K562 (cell line): ENCODE measurements around the gene SLC12A4. TPM values are rescaled to one million over a fixed set of nuclear protein-coding genes. Genes with fewer than 3 reads are reported as not detected.

Experiments used
- ATAC-seq: fragments of 200-7000 bp; cut with Tn5 transposase; 3 replicates; pipeline ENCODE4 v1.9.1; 2020; ENCODE audit warnings: moderate library complexity
- BruUV-seq: library from RNA; stranded (reverse); fragments of 400-500 nt; replicated peaks from 2 replicates; lab custom pipeline; 2021; lab: Mats Ljungman, UMichigan
- CTCF ChIA-PET: fragments of 300-600 bp; formaldehyde crosslinking; extraction: SDS; loops from one replicate; lab custom pipeline; 2021; ENCODE audit warnings: low intra/inter-chr PET ratio; lab: Yijun Ruan, JAX
- POLR2A ChIA-PET: fragments of 300-600, 350-650 bp; sonication (Branson Sonifier 250); formaldehyde crosslinking; extraction: SDS; loops from one replicate; lab custom pipeline; 2021; ENCODE audit warnings: antibody characterized with exemption, inconsistent platforms; lab: Yijun Ruan, JAX
- DNase-seq, 4 experiments: peaks; one replicate each; pipeline versions ENCODE4 v3.0.0 to v3.0.0-alpha.2; 2011 to 2018; ENCODE audit warnings: low spot score in 3 of 4, mixed read lengths in 3 of 4; ENCODE audit errors: extremely low read depth in 1 of 4
- FAIRE-seq: peaks from 2 replicates; lab custom pipeline; 2011; peaks lifted over from hg19 to GRCh38; lab: Jason Lieb, UNC
- H2AFZ ChIP-seq: 2 replicates; pipeline ENCODE4 v1.6.0; 2011; ENCODE audit warnings: low read depth, low read length, control low read depth, inconsistent platforms
- H3K27ac ChIP-seq: fragments of 200-600 bp; 3 replicates; pipeline ENCODE4 v1.8.0; 2011; ENCODE audit warnings: low read depth, mild to moderate bottlenecking, control low read depth, inconsistent platforms, low read length, moderate library complexity, mixed read lengths; ENCODE audit errors: extremely low read depth
- H3K27me3 ChIP-seq, 2 experiments: fragments of 300-600 bp in 1 of 2; 2 replicates in 1 of 2; 3 replicates in 1 of 2; pipeline versions ENCODE4 v1.6.0 to v1.8.0; 2011; ENCODE audit warnings: inconsistent platforms in 2 of 2, low read length in 2 of 2, mild to moderate bottlenecking in 1 of 2, mixed read lengths in 1 of 2, moderate library complexity in 1 of 2; ENCODE audit not compliant: control insufficient read depth in 2 of 2, insufficient read depth in 2 of 2
- H3K36me3 ChIP-seq: fragments of 300-600 bp; 3 replicates; pipeline ENCODE4 v1.8.0; 2011; ENCODE audit warnings: mild to moderate bottlenecking, low read length, inconsistent platforms; ENCODE audit not compliant: control insufficient read depth, insufficient read depth
- H3K4me1 ChIP-seq, 2 experiments: fragments of 200-600 bp in 1 of 2; replicated peaks in 1 of 2; 2 replicates in 1 of 2; 3 replicates in 1 of 2; pipeline versions ENCODE4 v1.5.1 to v1.8.0; 2011; ENCODE audit warnings: inconsistent platforms in 2 of 2, low read length in 2 of 2, mild to moderate bottlenecking in 1 of 2, mixed read lengths in 1 of 2, moderate library complexity in 1 of 2; ENCODE audit not compliant: control insufficient read depth in 2 of 2, insufficient read depth in 2 of 2
- H3K4me2 ChIP-seq: 2 replicates; pipeline ENCODE4 v1.6.1; 2011; ENCODE audit warnings: low read length, control low read depth, inconsistent platforms, mixed read lengths; ENCODE audit not compliant: insufficient read depth
- H3K4me3 ChIP-seq: fragments of 200-600 bp; sonication (generic), shearing (Covaris generic); 2 replicates; pipeline ENCODE4 v1.5.1; 2016; ENCODE audit warnings: control low read depth, inconsistent platforms
- H3K79me2 ChIP-seq: fragments of 200-600 bp; 3 replicates; pipeline ENCODE4 v1.8.0; 2011; ENCODE audit warnings: low read length, inconsistent platforms; ENCODE audit not compliant: control insufficient read depth, insufficient read depth
- H3K9ac ChIP-seq, 2 experiments: 2 replicates each; pipeline versions ENCODE4 v1.6.0 to v1.6.1; 2011; ENCODE audit warnings: low read depth in 2 of 2, low read length in 2 of 2, control low read depth in 1 of 2, inconsistent platforms in 1 of 2, mild to moderate bottlenecking in 1 of 2, mixed read lengths in 1 of 2; ENCODE audit not compliant: insufficient read depth in 1 of 2
- H3K9me1 ChIP-seq: one replicate; pipeline ENCODE4 v1.6.0; 2011; ENCODE audit warnings: inconsistent platforms, mild to moderate bottlenecking, low read length, moderate library complexity; ENCODE audit not compliant: control insufficient read depth, insufficient read depth
- H3K9me3 ChIP-seq: replicated peaks from 2 replicates; pipeline ENCODE4 v1.5.1; 2011; ENCODE audit warnings: low read depth, low read length, inconsistent platforms; ENCODE audit not compliant: control insufficient read depth, insufficient read depth
- H4K20me1 ChIP-seq: replicated peaks from 2 replicates; pipeline ENCODE4 v1.6.1; 2011; ENCODE audit warnings: low read length, inconsistent platforms, mixed read lengths; ENCODE audit not compliant: control insufficient read depth, insufficient read depth
- EWSR1 ChIP-seq: fragments of 450-650 bp; IDR thresholded peaks from 2 replicates; pipeline ENCODE4 v1.6.1; 2018; ENCODE audit warnings: borderline replicate concordance, mild to moderate bottlenecking, low read depth, moderate library complexity; ENCODE audit not compliant: partially characterized antibody
- KDM2B ChIP-seq: fragments of 250-450 bp; sonication (Bioruptor Pico); IDR thresholded peaks from 2 replicates; pipeline ENCODE4 v1.8.0; 2021; ENCODE audit warnings: mild to moderate bottlenecking, moderate library complexity
- POLR2G ChIP-seq: fragments of 200-400 bp; formaldehyde crosslinking; IDR thresholded peaks from 2 replicates; pipeline ENCODE4 v1.6.1; 2017; ENCODE audit warnings: low read depth, mild to moderate bottlenecking, antibody characterized with exemption, low read length, moderate library complexity
- ZNF668 ChIP-seq: fragments of 250-450 bp; sonication (Bioruptor Pico); IDR thresholded peaks from 2 replicates; pipeline ENCODE4 v1.8.0; 2022; ENCODE audit warnings: mild to moderate bottlenecking, inconsistent platforms
- ZNF696 ChIP-seq: fragments of 250-450 bp; sonication (Bioruptor Pico); conservative IDR thresholded peaks from 2 replicates; pipeline ENCODE4 v1.4.0; 2020; ENCODE audit warnings: mild to moderate bottlenecking, moderate library complexity
- WGBS: fragments of 100-300 bp; shearing (Covaris generic); methylation state at CpG from one replicate; pipeline ENCODE4 v1.1.6; 2016; ENCODE audit warnings: low coverage, mixed read lengths; ENCODE audit not compliant: insufficient coverage; ENCODE audit errors: missing lambda C conversion rate; 5-methylcytosine and 5-hydroxymethylcytosine counted together
- in situ Hi-C: fragments of 300-500 bp; cut with MboI; formaldehyde crosslinking; loops from 4 replicates; pipeline ENCODE4 v1.15.0; 2018; ENCODE audit warnings: inconsistent platforms, mixed read lengths
- intact Hi-C: fragments of 100-400 bp; cut with micrococcal nuclease; formaldehyde crosslinking; loops from 2 replicates; pipeline ENCODE4 v1.14.2; 2022
- polyA plus RNA-seq, 8 experiments: library from polyadenylated mRNA; depleted of rRNA in 4 of 8; stranded (reverse) in 5 of 8; unstranded in 3 of 8; fragments of >200 nt; fragmentation: Nextera tagmentation in 2 of 8; fragmentation: Illumina TruSeq in 1 of 8; extraction: Ambion mirVana in 2 of 8; extraction: Trizol in 1 of 8; gene quantifications; 2 replicates each; pipeline versions ENCODE4 v1.2.1 to v1.2.3, GENCODE V29; 2011 to 2014; ENCODE audit warnings: inconsistent platforms in 1 of 8, missing spikeins in 1 of 8
- total RNA-seq, 7 experiments: library from RNA; depleted of rRNA in 6 of 7; stranded (reverse); fragments of >200 nt in 6 of 7; fragmentation: Illumina TruSeq in 2 of 7; extraction: Trizol in 2 of 7; gene quantifications; 2 replicates each; pipeline versions ENCODE4 v1.2.1 to v1.2.3, GENCODE V29; 2011 to 2021; ENCODE audit warnings: low replicate concordance in 1 of 7

The SLC12A4 gene
- total and polyA plus RNA-seq, 9 of the 15 experiments (the other 6 are each of a cell fraction or from before 2014, with no cell fraction given) = 0.75 to 43.5 (median 15.0) TPM

GRCh38 chr16:67950335-67950843 is 18.0 kb downstream of the SLC12A4 start:
- FAIRE-seq (no peak), DNase-seq (no peak), ATAC-seq (no peak)
- Histone ChIP-seq H3K4me2 (no peak overlapping the region), H3K4me3 (no peak overlapping the region), H3K4me1 (peaks cover 0 to 29% of the 10 kb centered on the region in 2 experiments; a peak in 2 of 5 replicates), H4K20me1 (0 out of 2 replicates have a peak, but pooled peaks cover 3% of the 10 kb centered on the region), H3K27ac (no peak overlapping the region), H3K36me3 (peaks cover 86% of the 10 kb centered on the region; the same call in 2 of the 3 replicates), H3K9ac (no peak overlapping the region), H3K79me2 (no peaks in the 10 kb centered on the region), H2AFZ (no peak overlapping the region), H3K9me3 (no peaks in the 10 kb centered on the region), H3K27me3 (no peaks in the 10 kb centered on the region), H3K9me1 (no peaks in the 10 kb centered on the region)
- WGBS = 82% methylated on average over 15 of the region's 16 CpGs
- no TSS peak for BruUV-seq
- intact Hi-C loops = no loop called here
- TF ChIP-seq POLR2G (peak; percentile 28; the same call in 1 of the 2 replicates), ZNF696 (no peak), KDM2B (no peak), EWSR1 (no peak), ZNF668 (CRISPR knock-in tag) (no peak)
- CTCF ChIA-PET = no interaction called here
- in situ Hi-C loops = no loop called here
- POLR2A ChIA-PET = interaction anchor here (0.6 to 1.9 kb wide), 5 partner anchors 10 to 74 kb away, joined by 3 to 5 read pairs (median 3); partner anchors contain the start of gene PSMB10
